Left ventricle myocardium inferior (tissue), 1 donor: Measurements from ENCODE around the gene PDCD5. TPM values are rescaled to one million over a fixed set of nuclear protein-coding genes. Genes with fewer than 3 reads are reported as not detected.

Experiments used
- DNase-seq: peaks from one replicate; pipeline ENCODE4 v3.0.0-alpha.2; 2020
- H3K27ac ChIP-seq: fragments of 200-600 bp; replicated peaks from 2 replicates; pipeline ENCODE4 v1.8.0; 2021
- H3K27me3 ChIP-seq: fragments of 200-600 bp; 2 replicates; pipeline ENCODE4 v1.8.0; 2021; ENCODE audit warnings: low read depth
- H3K36me3 ChIP-seq: fragments of 200-600 bp; 2 replicates; pipeline ENCODE4 v1.8.0; 2021
- H3K4me1 ChIP-seq: fragments of 200-600 bp; 2 replicates; pipeline ENCODE4 v1.8.0; 2021
- H3K4me3 ChIP-seq: fragments of 200-600 bp; 2 replicates; pipeline ENCODE4 v1.8.0; 2021; ENCODE audit warnings: mild to moderate bottlenecking, moderate library complexity
- H3K9me3 ChIP-seq: fragments of 200-600 bp; replicated peaks from 2 replicates; pipeline ENCODE4 v1.8.0; 2021
- CTCF ChIP-seq: fragments of 200-600 bp; IDR thresholded peaks from 2 replicates; pipeline ENCODE4 v1.8.0; 2021; ENCODE audit warnings: antibody characterized with exemption, mild to moderate bottlenecking, borderline replicate concordance
- intact Hi-C: fragments of 100-400 bp; cut with micrococcal nuclease; formaldehyde crosslinking; loops from one replicate; pipeline ENCODE4 v1.11.0; 2022
- total RNA-seq: library from RNA; stranded (reverse); fragmentation: NEBNext Ultra II Directional; extraction: Animal tissue kit (Norgen Biotek cat#: 25700); gene quantifications from one replicate; pipeline ENCODE4 v1.2.1, GENCODE V29; 2021
- donor health status: DM: no; HTN: yes; CAD: no; lungs with severe emphysema.

The PDCD5 gene
- total RNA-seq, 1 donor from 2014 or later: 110 TPM

DNA sequence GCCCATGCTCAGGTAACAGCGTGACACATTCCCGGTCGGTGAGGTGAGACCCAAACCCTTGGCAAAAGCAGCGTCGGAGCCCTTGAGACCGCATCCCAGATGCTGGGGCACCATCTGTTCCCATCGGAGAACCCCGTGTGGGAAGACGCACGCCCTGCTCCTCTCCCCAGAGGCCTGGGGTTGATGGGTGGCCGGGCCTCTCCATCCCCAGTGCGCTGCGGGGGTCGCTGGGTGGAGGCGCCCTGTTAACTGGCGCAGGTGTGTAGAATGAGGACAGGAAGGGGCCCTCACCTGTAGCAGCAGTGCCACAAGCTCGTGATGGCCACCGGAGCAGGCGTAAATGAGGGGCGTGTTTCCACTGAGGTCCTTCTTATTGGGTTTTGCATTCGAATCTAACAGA, 24.6 kb downstream of the PDCD5 start:
- Histone ChIP-seq H3K9me3 (no peaks in the 10 kb centered on the region), H3K36me3 (peaks cover 82% of the 10 kb centered on the region), H3K4me1 (no peaks in the 10 kb centered on the region), H3K4me3 (no peak overlapping the region), H3K27ac (no peak overlapping the region), H3K27me3 (no peaks in the 10 kb centered on the region)
- intact Hi-C loops: no loop called here
- no peak for TF ChIP-seq CTCF
- no peak for DNase-seq

DNA sequence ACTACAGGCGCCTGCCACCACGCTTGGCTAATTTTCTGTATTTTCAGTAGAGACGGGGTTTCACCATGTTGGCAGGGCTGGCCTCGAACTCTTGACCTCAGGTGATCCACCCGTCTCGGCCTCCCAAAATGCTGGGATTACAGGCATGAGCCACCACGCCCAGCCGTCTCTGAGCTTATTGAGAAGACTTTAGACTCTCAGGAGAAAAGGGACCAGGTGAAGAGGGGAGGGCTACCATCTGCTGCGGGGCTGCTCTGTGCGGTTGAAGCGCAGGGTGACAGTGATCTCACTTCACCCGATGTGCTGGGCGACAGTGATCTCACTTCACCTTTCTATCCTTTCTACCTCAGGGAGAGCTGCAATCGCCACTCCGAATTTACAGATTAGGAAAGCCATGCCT, 25.3 kb downstream of the PDCD5 start:
- Histone ChIP-seq H3K27ac (no peak overlapping the region), H3K4me1 (no peaks in the 10 kb centered on the region), H3K36me3 (peaks cover 75% of the 10 kb centered on the region), H3K9me3 (no peaks in the 10 kb centered on the region), H3K27me3 (no peaks in the 10 kb centered on the region), H3K4me3 (no peak overlapping the region)
- DNase-seq: no peak
- no peak for TF ChIP-seq CTCF
- intact Hi-C loops: no loop called here

GRCh38 chr19:32607479-32607878, 26.5 kb downstream of the PDCD5 start:
- peaks cover 6% of the 10 kb centered on the region for H3K9me3 ChIP-seq
- H3K4me3 ChIP-seq: no peak overlapping the region
- intact Hi-C loops: no loop called here
- H3K27me3 ChIP-seq: no peaks in the 10 kb centered on the region
- no peaks in the 10 kb centered on the region for H3K4me1 ChIP-seq
- no peak for TF ChIP-seq CTCF
- no peak overlapping the region for H3K27ac ChIP-seq
- peaks cover 72% of the 10 kb centered on the region for H3K36me3 ChIP-seq
- no peak for DNase-seq

- peaks cover 15% of the 10 kb centered on the region for H3K9me3 ChIP-seq
- no peak overlapping the region for H3K4me3 ChIP-seq
- no peaks in the 10 kb centered on the region for H3K27me3 ChIP-seq
- no peaks in the 10 kb centered on the region for H3K4me1 ChIP-seq
- DNase-seq: no peak
- TF ChIP-seq CTCF: no peak
- H3K27ac ChIP-seq: no peak overlapping the region
- intact Hi-C loops: no loop called here
- H3K36me3 ChIP-seq: peaks cover 71% of the 10 kb centered on the region
These were observed 30.2 kb downstream of the PDCD5 start for GRCh38 chr19:32611161-32611560.

DNA sequence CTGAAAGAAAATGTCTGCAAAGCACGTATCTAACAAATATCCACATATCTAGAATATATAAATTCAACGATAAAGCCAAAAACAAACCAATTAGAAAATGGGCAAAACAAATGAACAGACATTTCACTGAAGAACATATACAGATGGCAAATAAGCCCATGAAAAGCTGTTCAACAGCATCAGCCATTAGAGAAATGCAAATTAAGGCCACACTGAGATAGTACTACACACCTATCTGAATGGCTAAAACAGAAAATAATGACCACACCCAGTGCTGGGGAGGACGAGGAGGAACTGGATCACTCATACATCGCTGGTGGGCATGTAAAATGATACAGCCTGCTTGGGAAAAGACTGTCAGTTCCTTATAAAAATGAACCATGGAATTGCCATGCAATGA, 32.0 kb downstream of the PDCD5 start:
- Histone ChIP-seq H3K27ac (no peak overlapping the region), H3K27me3 (no peaks in the 10 kb centered on the region), H3K9me3 (peaks cover 15% of the 10 kb centered on the region), H3K4me3 (no peak overlapping the region), H3K36me3 (peaks cover 71% of the 10 kb centered on the region), H3K4me1 (no peaks in the 10 kb centered on the region)
- no peak for TF ChIP-seq CTCF
- intact Hi-C loops: no loop called here
- DNase-seq: no peak

DNA sequence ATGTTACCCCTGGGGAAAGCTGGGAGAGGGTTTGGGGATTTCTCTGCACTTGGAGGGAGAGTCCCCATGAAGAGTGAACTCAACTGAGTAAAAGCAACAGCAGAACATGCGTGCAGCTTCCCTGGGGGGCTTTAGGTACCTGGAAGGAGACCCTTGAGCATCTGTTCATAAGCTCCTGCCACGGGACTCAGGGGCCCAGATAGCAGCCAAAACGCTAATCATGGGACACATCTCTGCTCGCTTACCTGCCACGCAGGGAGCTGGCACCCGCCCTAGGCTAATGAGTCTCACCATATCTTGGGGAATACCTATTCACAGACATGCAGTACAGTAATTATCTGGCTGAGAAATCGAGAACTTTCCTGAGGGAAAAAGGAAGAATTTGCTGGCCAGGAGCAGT, 33.9 kb downstream of the PDCD5 start:
- DNase-seq: no peak
- H3K36me3 ChIP-seq: peaks cover 82% of the 10 kb centered on the region
- H3K27me3 ChIP-seq: no peaks in the 10 kb centered on the region
- intact Hi-C loops: no loop called here
- no peak overlapping the region for H3K4me3 ChIP-seq
- H3K4me1 ChIP-seq: no peaks in the 10 kb centered on the region
- H3K9me3 ChIP-seq: peaks cover 15% of the 10 kb centered on the region
- TF ChIP-seq CTCF: no peak
- H3K27ac ChIP-seq: no peak overlapping the region
